H1 (cell line): ENCODE data around the gene GABRR1. TPM values are rescaled to one million over a fixed set of nuclear protein-coding genes. Genes with fewer than 3 reads are reported as not detected.
"Not testable (repeated sequence)": the region's sequence is repeated elsewhere in the genome, so short reads cannot be mapped to it uniquely, and the experiment has no call there.

Experiments used
- CTCF ChIA-PET: fragments of 300-600 bp; sonication (Branson Sonifier 250); formaldehyde crosslinking; loops from one replicate; lab custom pipeline; 2021; ENCODE audit not compliant: partially characterized antibody; lab: Charles Lee
- POLR2A ChIA-PET: fragments of 300-600 bp; sonication (Branson Sonifier 250); formaldehyde crosslinking; loops from one replicate; lab custom pipeline; 2021; ENCODE audit warnings: inconsistent platforms; ENCODE audit not compliant: partially characterized antibody; lab: Charles Lee
- DNase-seq, 2 experiments: peaks; one replicate each; pipeline versions ENCODE4 v3.0.0 to v3.0.0-alpha.2; 2010 to 2022; ENCODE audit warnings: low spot score in 2 of 2, low read depth in 1 of 2, mixed read lengths in 1 of 2
- FAIRE-seq: peaks from 2 replicates; lab custom pipeline; 2011; peaks lifted over from hg19 to GRCh38; lab: Jason Lieb, UNC
- H2AFZ ChIP-seq: 2 replicates; pipeline ENCODE4 v1.8.1; 2012; ENCODE audit warnings: low read length, inconsistent platforms
- H2AK5ac ChIP-seq: 2 replicates; pipeline ENCODE4 v1.6.1; 2013; ENCODE audit warnings: low read depth, low read length
- H2BK120ac ChIP-seq: replicated peaks from 2 replicates; pipeline ENCODE3; 2013; ENCODE audit warnings: low read depth, low read length, inconsistent platforms
- H2BK12ac ChIP-seq: 2 replicates; pipeline ENCODE4 v1.6.1; 2013; ENCODE audit warnings: low read depth, low read length
- H2BK15ac ChIP-seq: 2 replicates; pipeline ENCODE4 v1.6.1; 2013; ENCODE audit warnings: low read length
- H2BK20ac ChIP-seq: 2 replicates; pipeline ENCODE4 v1.6.1; 2013; ENCODE audit warnings: low read length
- H2BK5ac ChIP-seq: 2 replicates; pipeline ENCODE4 v1.6.1; 2013; ENCODE audit warnings: low read depth, low read length
- H3K14ac ChIP-seq: 2 replicates; pipeline ENCODE4 v1.6.1; 2013; ENCODE audit warnings: inconsistent platforms; ENCODE audit not compliant: insufficient read length
- H3K18ac ChIP-seq: 2 replicates; pipeline ENCODE4 v1.6.1; 2013; ENCODE audit warnings: low read length; ENCODE audit errors: extremely low read depth
- H3K23ac ChIP-seq: 2 replicates; pipeline ENCODE4 v1.6.1; 2013; ENCODE audit warnings: inconsistent platforms; ENCODE audit not compliant: insufficient read length
- H3K23me2 ChIP-seq: 2 replicates; pipeline ENCODE4 v1.6.1; 2013; ENCODE audit warnings: low read depth, low read length
- H3K27ac ChIP-seq: 2 replicates; pipeline ENCODE4 v1.6.1; 2011; ENCODE audit warnings: low read depth, low read length, inconsistent platforms
- H3K27me3 ChIP-seq, 4 experiments: replicated peaks in 1 of 4; 1 replicate in 1 of 4; 2 replicates in 3 of 4; pipeline versions ENCODE4 v1.6.1 to v1.8.1; 2011 to 2013; ENCODE audit warnings: low read length in 3 of 4, mild to moderate bottlenecking in 3 of 4, inconsistent platforms in 2 of 4, mixed read lengths in 2 of 4, moderate library complexity in 1 of 4; ENCODE audit not compliant: control insufficient read depth in 3 of 4, insufficient read depth in 3 of 4; ENCODE audit errors: extremely low read depth in 1 of 4
- H3K36me3 ChIP-seq, 4 experiments: 2 replicates each; pipeline versions ENCODE4 v1.6.1 to v1.8.1; 2011 to 2013; ENCODE audit warnings: mild to moderate bottlenecking in 4 of 4, low read length in 3 of 4, moderate library complexity in 2 of 4, control low read depth in 1 of 4, inconsistent platforms in 1 of 4; ENCODE audit not compliant: insufficient read depth in 4 of 4, control insufficient read depth in 2 of 4
- H3K4ac ChIP-seq: replicated peaks from 2 replicates; pipeline ENCODE3; 2013; ENCODE audit warnings: low read length, low read depth, mixed read lengths, inconsistent platforms; ENCODE audit not compliant: insufficient read length
- H3K4me1 ChIP-seq, 4 experiments: replicated peaks in 1 of 4; 1 replicate in 1 of 4; 2 replicates in 3 of 4; pipeline versions ENCODE4 v1.6.1 to v1.8.1; 2011 to 2013; ENCODE audit warnings: low read length in 3 of 4, inconsistent platforms in 2 of 4, mixed read lengths in 1 of 4; ENCODE audit not compliant: insufficient read depth in 4 of 4, control insufficient read depth in 3 of 4
- H3K4me2 ChIP-seq, 2 experiments: 2 replicates each; pipeline versions ENCODE4 v1.6.1 to v1.8.1; 2011 to 2013; ENCODE audit warnings: low read depth in 2 of 2, low read length in 2 of 2, control low read depth in 1 of 2, inconsistent platforms in 1 of 2, mild to moderate bottlenecking in 1 of 2; ENCODE audit not compliant: insufficient read depth in 1 of 2
- H3K4me3 ChIP-seq, 4 experiments: fragments of 200-600, 300-600 bp in 1 of 4; sonication (generic), shearing (Covaris generic), sonication (Bioruptor Twin) in 1 of 4; 2 replicates each; pipeline versions ENCODE4 v1.5.1 to v1.8.1; 2011 to 2016; ENCODE audit warnings: low read length in 4 of 4, low read depth in 3 of 4, control low read depth in 2 of 4, inconsistent platforms in 2 of 4, mild to moderate bottlenecking in 2 of 4, mixed read lengths in 1 of 4, moderate library complexity in 1 of 4; ENCODE audit not compliant: insufficient read depth in 2 of 4; ENCODE audit errors: extremely low read depth in 1 of 4
- H3K56ac ChIP-seq: replicated peaks from 2 replicates; pipeline ENCODE3; 2013; ENCODE audit warnings: low read depth, mild to moderate bottlenecking, mixed read lengths, low read length, inconsistent platforms; ENCODE audit not compliant: insufficient read length
- H3K79me1 ChIP-seq: 2 replicates; pipeline ENCODE4 v1.6.1; 2013; ENCODE audit warnings: low read depth, low read length, control low read depth
- H3K79me2 ChIP-seq, 2 experiments: 2 replicates each; pipeline versions ENCODE4 v1.6.1 to v1.8.1; 2012 to 2013; ENCODE audit warnings: low read length in 2 of 2, mild to moderate bottlenecking in 2 of 2, inconsistent platforms in 1 of 2; ENCODE audit not compliant: insufficient read depth in 2 of 2, control insufficient read depth in 1 of 2
- H3K9ac ChIP-seq, 4 experiments: replicated peaks in 1 of 4; 1 replicate in 1 of 4; 2 replicates in 3 of 4; pipeline versions ENCODE4 v1.6.1 to v1.8.1; 2011 to 2013; ENCODE audit warnings: low read depth in 3 of 4, low read length in 3 of 4, control low read depth in 2 of 4, mild to moderate bottlenecking in 2 of 4, moderate library complexity in 2 of 4, inconsistent platforms in 1 of 4; ENCODE audit errors: extremely low read depth in 1 of 4
- H3K9me3 ChIP-seq, 2 experiments: 2 replicates each; pipeline versions ENCODE4 v1.6.1 to v1.8.1; 2012 to 2013; ENCODE audit warnings: mild to moderate bottlenecking in 2 of 2, moderate library complexity in 2 of 2, control low read depth in 1 of 2, inconsistent platforms in 1 of 2, low read depth in 1 of 2, low read length in 1 of 2, mixed read lengths in 1 of 2; ENCODE audit not compliant: insufficient read depth in 2 of 2
- H4K20me1 ChIP-seq, 2 experiments: replicated peaks in 1 of 2; 2 replicates each; pipeline versions ENCODE3 to v1.8.1; 2011 to 2013; ENCODE audit warnings: inconsistent platforms in 2 of 2, low read length in 2 of 2, mild to moderate bottlenecking in 1 of 2; ENCODE audit not compliant: insufficient read depth in 2 of 2, control insufficient read depth in 1 of 2
- H4K5ac ChIP-seq: 2 replicates; pipeline ENCODE4 v1.6.1; 2013; ENCODE audit warnings: low read length, low read depth, mixed read lengths, inconsistent platforms; ENCODE audit not compliant: insufficient read length
- H4K8ac ChIP-seq: 2 replicates; pipeline ENCODE4 v1.8.0; 2013; ENCODE audit warnings: mild to moderate bottlenecking, moderate library complexity, low read length, inconsistent platforms; ENCODE audit not compliant: insufficient read depth; ENCODE audit errors: extremely low read depth
- H4K91ac ChIP-seq: replicated peaks from 2 replicates; pipeline ENCODE3; 2013; ENCODE audit warnings: low read length, mixed read lengths, inconsistent platforms; ENCODE audit not compliant: insufficient read length
- WGBS, 2 experiments: shearing (Covaris generic) in 1 of 2; methylation state at CpG; one replicate each; pipeline versions ENCODE4 v1.1.6 to v1.1.7; 2013 to 2015; ENCODE audit warnings: low lambda C conversion rate in 2 of 2, mixed read lengths in 2 of 2, inconsistent platforms in 1 of 2, low coverage in 1 of 2, missing lambda C conversion rate in 1 of 2; ENCODE audit not compliant: insufficient replicate concordance in 2 of 2, insufficient coverage in 1 of 2, insufficient read length in 1 of 2; ENCODE audit errors: extremely low coverage in 1 of 2, missing lambda C conversion rate in 1 of 2; 5-methylcytosine and 5-hydroxymethylcytosine counted together
- polyA plus RNA-seq, 7 experiments: library from polyadenylated mRNA; depleted of rRNA in 3 of 7; stranded (reverse) in 5 of 7; unstranded in 2 of 7; fragments of >200 nt in 5 of 7; fragments of 200-250 nt in 2 of 7; gene quantifications; 1 replicate in 5 of 7; 2 replicates in 1 of 7; 4 replicates in 1 of 7; pipeline versions ENCODE4 v1.2.1 to v1.2.3, GENCODE V29; 2011 to 2013; ENCODE audit warnings: missing spikeins in 2 of 7, mixed read lengths in 2 of 7
- total RNA-seq: library from RNA; stranded (reverse); fragmentation: NEBNext Ultra II Directional; extraction: Animal tissue kit (Norgen Biotek cat#: 25700); gene quantifications from 2 replicates; pipeline ENCODE4 v1.2.1, GENCODE V29; 2021

GABRR1 gene
- total and polyA plus RNA-seq, 2 of the 8 experiments (the other 6 are each of a cell fraction or from before 2014, with no cell fraction given): 0.60 to 0.63 TPM

DNA sequence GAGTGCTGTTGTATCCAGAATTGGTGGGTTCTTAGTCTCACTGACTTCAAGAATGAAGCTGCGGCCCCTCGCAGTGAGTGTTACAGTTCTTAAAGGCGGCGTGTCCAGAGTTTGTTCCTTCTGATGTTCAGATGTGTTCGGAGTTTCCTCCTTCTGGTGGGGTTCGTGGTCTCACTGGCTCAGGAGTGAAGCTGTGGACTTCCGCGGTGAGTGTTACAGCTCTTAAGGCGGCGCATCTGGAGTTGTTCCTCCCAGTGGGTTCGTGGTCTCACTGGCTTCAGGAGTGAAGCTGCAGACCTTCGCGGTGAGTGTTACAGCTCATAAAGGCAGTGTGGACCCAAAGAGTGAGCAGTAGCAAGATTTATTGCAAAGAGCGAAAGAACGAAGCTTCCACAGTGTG, 16.4 kb upstream of the GABRR1 start:
- H4K91ac ChIP-seq, H3K36me3 ChIP-seq: not testable (repeated sequence)

More for the DNA sequence above, 16.4 kb upstream of the GABRR1 start:
- H2BK12ac ChIP-seq, H3K56ac ChIP-seq, H3K14ac ChIP-seq, H3K18ac ChIP-seq, H3K4me2 ChIP-seq, H3K27me3 ChIP-seq, H3K9ac ChIP-seq, H2BK5ac ChIP-seq, H4K20me1 ChIP-seq, H3K79me1 ChIP-seq, H3K23me2 ChIP-seq, H3K79me2 ChIP-seq, H3K9me3 ChIP-seq, H3K23ac ChIP-seq, H3K4me1 ChIP-seq, H4K8ac ChIP-seq, H2AFZ ChIP-seq, H4K5ac ChIP-seq, FAIRE-seq, POLR2A ChIA-PET, DNase-seq, H2AK5ac ChIP-seq, H2BK120ac ChIP-seq, H2BK15ac ChIP-seq, H3K27ac ChIP-seq, H2BK20ac ChIP-seq, H3K4ac ChIP-seq, H3K4me3 ChIP-seq: not testable (repeated sequence)
- 87% methylated on average over 15 of the region's 15 CpGs; no CpG with 5 or more reads in 1 of the 2 experiments for WGBS, 2 experiments
- CTCF ChIA-PET: interaction anchor here (1.5 kb wide), 1 partner anchor 250 kb away, joined by 5 read pairs; no protein-coding TSS in a partner anchor
